GM13976 (cell line): Measurements from ENCODE around the gene PGS1.

Experiments used
- DNase-seq: peaks from one replicate; pipeline ENCODE4 v3.0.0; 2012; ENCODE audit warnings: low spot score
- CTCF ChIP-seq: IDR thresholded peaks from 2 replicates; pipeline ENCODE4 v1.5.1; 2012; ENCODE audit warnings: borderline replicate concordance, mild to moderate bottlenecking; ENCODE audit not compliant: insufficient read depth; ENCODE audit errors: extremely low read depth, missing control alignments, control extremely low read depth
- in situ Hi-C: fragments of 300-500 bp; cut with MboI; formaldehyde crosslinking; loops from one replicate; pipeline ENCODE4 v1.12.0; 2022; ENCODE audit warnings: low sequenced_read_pairs, mixed read lengths, inconsistent platforms; ENCODE audit not compliant: unreplicated experiment

PGS1 gene

DNA sequence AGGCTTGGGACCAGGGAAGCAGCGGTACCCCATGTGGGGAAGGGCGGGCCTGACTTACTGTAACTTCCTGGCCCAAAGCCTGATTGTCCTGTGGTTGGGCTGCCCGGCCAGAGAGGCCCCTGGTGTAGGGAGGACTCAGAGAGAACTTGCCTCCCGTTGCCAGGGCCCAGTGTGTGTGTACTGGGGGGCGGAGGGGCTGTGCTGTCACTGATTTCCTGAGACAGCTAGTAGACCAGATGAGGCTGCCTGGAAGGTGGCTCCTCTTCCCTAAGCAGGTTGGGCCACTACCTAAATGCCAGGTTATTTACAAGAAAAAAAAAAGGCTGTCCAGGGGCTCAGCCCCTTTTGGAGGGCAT lies 35.3 kb upstream of the PGS1 start:
- in situ Hi-C loops: no loop called here

DNA sequence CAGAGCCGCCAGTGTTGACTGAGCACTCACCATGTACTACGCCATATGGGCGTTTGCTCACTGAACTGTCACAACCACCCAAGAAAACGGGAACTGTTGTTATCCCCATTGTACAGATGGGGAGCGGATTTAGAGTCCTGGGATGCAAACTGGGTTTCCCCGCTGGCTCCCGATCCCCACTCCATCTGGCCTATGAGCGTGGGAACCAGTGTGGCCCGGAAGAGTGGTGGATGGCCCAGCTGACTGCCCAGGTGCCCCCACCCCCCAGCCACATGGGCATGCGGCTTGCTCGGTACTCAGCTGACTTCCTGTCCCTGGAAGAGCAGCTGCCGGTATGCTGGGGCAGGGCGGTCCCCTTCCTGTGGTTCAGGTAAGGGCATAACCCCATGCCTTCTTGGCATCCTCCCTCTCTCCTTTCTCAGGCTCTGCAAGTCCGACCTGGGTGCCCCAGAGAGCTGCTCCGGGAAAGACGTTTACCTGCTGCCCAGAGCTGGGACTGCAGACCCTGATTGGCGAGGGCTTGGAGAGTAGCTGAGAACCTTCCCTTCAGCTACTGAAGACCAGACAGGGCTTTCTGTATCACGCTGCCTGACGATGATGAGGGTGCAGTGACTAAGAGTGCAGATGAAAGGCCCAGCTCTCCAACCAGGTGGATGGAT lies 34.8 kb upstream of the PGS1 start:
- in situ Hi-C loops: no loop called here
- no peak for TF ChIP-seq CTCF
- DNase-seq: no peak

More for the DNA sequence above, 35.3 kb upstream of the PGS1 start:
- peak; percentile 53 for DNase-seq
- no peak for TF ChIP-seq CTCF

DNA sequence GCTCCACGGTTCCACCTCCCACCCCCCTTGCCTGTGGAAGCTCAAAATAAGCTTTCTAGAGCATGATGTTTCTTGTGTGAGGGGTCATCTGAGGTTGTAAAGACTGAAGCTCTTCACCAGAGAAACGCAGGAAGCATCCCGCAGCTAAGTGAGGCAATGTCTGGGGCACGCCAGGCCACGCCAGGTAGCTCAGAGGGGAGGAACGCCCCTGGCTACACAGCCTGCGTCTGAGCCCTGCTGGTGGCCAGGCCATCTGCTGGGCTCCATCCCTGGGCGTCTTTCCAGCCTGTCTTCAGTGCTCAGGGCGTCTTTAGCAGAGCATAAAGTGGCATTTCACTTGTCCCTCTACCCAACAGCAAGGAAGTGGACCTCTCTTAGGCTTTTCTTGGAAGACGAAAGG lies 33.8 kb upstream of the PGS1 start:
- in situ Hi-C loops: no loop called here
- DNase-seq: no peak
- no peak for TF ChIP-seq CTCF

- in situ Hi-C loops: no loop called here
- no peak for DNase-seq
- no peak for TF ChIP-seq CTCF
These were observed 33.3 kb upstream of the PGS1 start for GRCh38 chr17:78345172-78345571.

DNA sequence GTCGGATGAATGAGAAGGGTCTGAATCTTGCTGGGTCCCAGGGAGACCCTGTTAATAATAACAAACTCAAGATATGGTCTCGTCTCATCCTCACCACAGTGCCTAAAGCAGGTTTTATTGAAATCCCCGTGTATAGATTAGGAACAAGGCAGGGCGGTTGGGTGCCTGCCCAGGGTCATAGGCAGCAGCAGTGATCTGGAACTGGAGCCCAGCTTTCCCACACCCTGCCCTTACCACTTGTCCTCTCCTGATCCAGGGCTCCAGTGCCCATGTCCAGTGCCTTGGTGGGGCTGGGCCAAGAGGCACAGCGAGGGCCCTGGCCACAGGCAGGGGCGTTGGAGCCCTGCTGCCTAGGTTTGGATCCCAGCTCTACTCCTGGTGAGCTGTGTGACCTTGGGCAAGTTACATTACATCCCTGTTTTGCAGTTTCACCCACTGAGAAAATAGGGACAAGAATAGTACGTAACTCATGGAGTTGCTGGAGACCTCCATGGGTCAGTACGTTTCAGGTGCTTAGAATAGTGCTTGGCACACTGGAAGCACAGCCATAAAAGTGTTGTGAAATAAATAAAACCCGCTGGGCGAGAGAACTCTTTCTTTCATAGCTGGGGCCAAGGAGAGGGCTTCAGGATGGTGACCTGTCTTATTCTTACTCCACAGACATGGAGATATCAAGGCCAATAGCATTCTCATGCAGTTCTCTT lies 32.5 kb upstream of the PGS1 start:
- no peak for DNase-seq
- in situ Hi-C loops: no loop called here
- no peak for TF ChIP-seq CTCF

DNA sequence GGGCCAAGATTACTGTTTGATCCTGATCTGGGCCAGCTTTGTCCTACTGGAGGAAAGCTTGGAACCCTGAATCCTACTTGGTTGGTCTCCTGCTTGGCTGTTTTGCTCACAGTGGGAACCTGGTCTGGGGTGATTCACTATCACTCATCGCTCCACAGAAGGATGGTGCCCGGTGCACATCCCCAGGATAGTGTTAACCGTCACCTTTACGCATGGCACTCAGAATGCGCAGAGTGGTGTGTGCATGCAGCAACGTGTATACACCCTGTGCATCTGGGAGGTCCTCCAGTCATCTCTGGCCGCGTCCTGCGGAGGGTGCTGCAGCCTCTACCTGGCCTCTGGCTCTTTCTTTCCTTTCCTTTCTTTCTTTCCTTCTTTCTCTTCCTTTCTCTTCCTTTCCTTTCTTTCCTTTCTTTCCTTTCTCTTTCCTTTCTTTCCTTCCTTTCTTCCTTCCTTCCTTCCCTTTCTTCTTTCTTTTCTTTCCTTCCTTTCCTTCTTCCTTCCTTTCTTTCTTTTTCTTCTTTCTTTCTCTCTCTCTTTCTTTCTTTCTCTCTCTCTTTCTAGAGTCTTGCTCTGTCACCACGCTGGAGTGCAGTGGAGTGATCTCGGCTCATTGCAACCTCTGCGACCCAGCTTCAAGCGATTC lies 31.7 kb upstream of the PGS1 start:
- DNase-seq: no peak
- no peak for TF ChIP-seq CTCF
- in situ Hi-C loops: no loop called here
